GM04503 (cell line): ENCODE data around the gene SGK2.
"Not testable (repeated sequence)": the region's sequence is repeated elsewhere in the genome, so short reads cannot be mapped to it uniquely, and the experiment has no call there.

Source experiments
- DNase-seq: peaks from one replicate; pipeline ENCODE4 v3.0.0-alpha.2; 2012; ENCODE audit warnings: low read depth

Gene SGK2

GRCh38 chr20:43563991-43564390, 5.2 kb downstream of the SGK2 start:
- DNase-seq, result no peak

DNA sequence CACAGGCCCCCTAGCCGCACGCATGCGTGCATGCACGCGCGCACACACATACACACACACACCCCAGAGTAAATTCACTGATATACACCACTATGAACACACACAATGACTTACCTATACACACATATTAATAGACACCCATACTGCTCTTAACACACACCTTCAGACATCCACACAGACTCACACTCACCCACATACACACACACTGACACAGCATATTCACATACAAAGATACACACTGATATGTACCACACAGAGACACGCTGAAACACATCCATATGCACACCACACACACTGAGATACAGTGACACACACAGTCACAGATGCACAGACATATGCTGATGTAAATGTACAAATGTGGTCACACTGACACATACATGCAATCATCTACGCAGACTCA, 5.6 kb downstream of the SGK2 start:
- no peak for DNase-seq

DNA sequence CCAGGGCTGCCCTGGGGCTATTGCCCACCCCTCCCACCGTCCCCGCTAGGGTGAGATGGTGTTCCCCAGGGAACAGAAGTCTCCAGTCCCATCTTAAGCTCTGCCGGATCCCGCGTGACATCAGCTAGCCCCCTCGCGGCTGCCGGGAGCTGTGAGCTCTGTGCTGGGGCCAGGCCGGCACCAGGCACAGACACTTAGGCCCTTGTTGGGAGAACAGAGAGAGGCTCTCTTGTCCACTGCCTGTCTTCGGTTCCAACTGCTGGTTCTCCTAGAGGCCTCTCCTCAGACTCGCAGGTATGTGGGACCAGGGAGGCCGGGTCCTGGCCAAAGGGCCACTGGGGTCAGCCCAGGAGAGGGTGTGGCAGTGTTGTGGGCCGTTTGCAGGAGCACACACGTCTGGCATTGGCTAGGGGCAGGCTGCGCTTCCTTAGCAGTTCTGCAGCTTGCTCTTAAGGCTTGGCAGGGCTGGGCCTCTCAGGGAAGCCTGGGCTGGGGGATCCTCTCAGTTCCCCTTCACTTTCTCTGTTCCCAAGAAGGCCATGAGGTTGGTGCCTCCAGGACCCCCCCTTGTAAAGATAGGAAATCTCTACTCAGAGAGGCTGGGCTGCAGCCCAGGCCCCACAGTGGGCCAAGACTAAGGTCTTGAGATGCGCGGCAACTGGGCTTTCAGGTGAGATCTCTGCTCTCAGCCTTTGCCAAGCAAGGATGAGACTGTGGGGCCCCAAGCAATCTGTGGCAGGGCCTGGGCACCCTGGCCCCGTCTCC, 6.3 kb downstream of the SGK2 start:
- DNase-seq, result no peak

DNA sequence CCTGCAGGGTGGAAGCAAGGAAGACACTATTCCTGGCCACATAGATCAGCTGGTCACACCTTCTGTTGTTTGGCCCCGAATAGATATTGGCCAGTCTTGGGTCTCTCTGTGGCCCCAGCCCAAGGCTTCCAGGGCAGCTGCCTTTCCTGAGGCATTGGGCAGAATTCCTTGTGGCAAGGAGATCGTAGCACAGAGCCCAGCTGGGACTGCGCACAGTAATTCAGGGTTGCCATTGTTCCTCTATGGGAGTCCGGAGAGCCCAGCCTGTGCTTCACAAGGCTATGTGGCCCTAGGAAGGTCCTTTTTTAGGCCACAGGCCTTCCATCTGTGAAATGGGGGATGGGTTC, 6.9 kb downstream of the SGK2 start:
- no peak for DNase-seq

GRCh38 chr20:43567477-43567876, 8.7 kb downstream of the SGK2 start:
- DNase-seq, result no peak

GRCh38 chr20:43568706-43569105, 9.9 kb downstream of the SGK2 start:
- DNase-seq, result no peak

GRCh38 chr20:43569282-43569681, 10.5 kb downstream of the SGK2 start:
- no peak for DNase-seq

GRCh38 chr20:43570496-43570895, 11.7 kb downstream of the SGK2 start:
- DNase-seq, result no peak

GRCh38 chr20:43571310-43571709, 12.5 kb downstream of the SGK2 start:
- no peak for DNase-seq

- no peak for DNase-seq
These were observed 12.9 kb downstream of the SGK2 start for GRCh38 chr20:43571771-43572170.

DNA sequence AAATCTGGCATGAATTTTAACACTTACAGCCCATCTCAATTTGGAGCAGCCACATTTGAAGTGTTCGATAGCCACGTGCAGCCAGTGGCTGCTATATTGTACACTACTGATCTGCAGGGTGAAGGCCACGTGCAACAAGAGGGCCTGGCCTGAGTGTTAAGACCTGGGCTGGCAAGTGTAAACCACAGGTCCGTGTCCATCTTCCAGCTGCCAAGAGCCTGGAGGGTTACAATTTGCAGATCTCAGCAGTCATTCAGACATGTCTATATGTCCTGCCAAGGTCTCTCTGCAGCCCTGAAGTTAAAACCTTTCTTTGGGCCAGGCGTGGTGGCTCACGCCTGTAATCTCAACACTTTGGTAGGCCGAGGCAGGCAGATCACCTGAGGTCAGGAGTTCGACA, 14.1 kb downstream of the SGK2 start:
- no peak for DNase-seq

GRCh38 chr20:43576108-43576507, 17.3 kb downstream of the SGK2 start:
- no peak for DNase-seq

- DNase-seq, result no peak
These were observed 21.3 kb downstream of the SGK2 start for GRCh38 chr20:43579861-43580793.

- DNase-seq, result no peak
These were observed 24.5 kb downstream of the SGK2 start for GRCh38 chr20:43583133-43583864.

DNA sequence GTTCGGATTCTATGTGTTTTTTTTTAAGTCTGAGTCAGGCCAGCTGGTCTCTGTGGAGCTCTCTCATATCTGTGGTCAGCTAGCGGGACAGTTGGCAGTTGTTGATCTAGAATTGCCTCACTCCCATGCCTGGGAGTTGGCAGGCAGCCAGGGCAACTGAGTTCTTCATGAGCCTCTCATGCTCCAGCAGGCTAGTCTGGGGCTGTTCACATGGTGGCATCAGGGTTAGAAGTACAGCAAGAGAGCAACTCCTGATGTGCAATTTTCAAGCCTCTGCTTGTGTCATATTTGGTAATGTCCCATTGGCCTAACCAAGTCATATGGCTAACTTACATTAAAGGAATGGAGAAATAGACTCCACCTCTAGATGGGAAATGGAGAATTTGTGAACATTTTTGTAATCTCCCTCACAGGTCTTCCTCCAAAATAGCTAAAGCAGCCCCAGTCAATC, 25.2 kb downstream of the SGK2 start:
- DNase-seq, result peak; percentile 92

GRCh38 chr20:43584448-43585136, 25.8 kb downstream of the SGK2 start:
- DNase-seq, result peak; percentile 71

DNA sequence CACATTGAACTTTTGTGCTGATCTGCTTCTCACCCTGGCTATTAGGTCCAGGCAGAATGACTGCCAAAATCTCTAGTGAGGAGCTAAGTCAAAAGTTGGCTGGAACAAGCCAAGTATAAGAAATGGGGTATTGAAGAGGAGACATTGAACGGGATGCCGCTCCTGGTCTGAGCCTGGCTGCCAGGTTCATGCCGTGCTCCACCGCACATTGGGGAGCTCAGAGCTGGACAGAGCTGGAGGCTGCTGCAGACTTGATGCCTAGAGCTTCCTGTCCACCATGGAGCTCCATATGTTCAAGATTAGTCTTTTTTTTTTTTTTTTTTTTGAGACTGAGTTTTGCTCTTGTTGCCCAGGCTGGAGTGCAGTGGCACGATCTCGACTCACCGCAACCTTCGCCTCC, 27.8 kb downstream of the SGK2 start:
- no peak for DNase-seq

- not testable (repeated sequence) for DNase-seq
These were observed 29.7 kb downstream of the SGK2 start for GRCh38 chr20:43588526-43588925.

DNA sequence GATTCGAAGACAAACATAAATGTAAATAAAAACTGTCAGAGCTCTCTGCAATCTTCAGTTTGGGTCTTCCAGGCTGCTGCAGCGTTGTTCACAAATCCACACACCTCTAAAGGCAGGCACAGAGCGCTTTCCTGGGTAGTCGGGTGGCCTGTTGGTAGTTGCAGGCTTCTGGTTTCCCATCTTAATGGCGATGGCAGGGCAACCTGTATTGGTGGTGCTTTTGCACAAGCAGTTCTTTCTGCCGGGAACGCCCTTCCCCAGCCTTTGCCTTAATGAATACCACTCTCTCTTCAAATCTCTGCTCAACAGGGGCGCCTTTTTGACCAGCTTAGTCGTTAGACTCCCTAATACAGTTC, 31.2 kb downstream of the SGK2 start:
- DNase-seq, result no peak

DNA sequence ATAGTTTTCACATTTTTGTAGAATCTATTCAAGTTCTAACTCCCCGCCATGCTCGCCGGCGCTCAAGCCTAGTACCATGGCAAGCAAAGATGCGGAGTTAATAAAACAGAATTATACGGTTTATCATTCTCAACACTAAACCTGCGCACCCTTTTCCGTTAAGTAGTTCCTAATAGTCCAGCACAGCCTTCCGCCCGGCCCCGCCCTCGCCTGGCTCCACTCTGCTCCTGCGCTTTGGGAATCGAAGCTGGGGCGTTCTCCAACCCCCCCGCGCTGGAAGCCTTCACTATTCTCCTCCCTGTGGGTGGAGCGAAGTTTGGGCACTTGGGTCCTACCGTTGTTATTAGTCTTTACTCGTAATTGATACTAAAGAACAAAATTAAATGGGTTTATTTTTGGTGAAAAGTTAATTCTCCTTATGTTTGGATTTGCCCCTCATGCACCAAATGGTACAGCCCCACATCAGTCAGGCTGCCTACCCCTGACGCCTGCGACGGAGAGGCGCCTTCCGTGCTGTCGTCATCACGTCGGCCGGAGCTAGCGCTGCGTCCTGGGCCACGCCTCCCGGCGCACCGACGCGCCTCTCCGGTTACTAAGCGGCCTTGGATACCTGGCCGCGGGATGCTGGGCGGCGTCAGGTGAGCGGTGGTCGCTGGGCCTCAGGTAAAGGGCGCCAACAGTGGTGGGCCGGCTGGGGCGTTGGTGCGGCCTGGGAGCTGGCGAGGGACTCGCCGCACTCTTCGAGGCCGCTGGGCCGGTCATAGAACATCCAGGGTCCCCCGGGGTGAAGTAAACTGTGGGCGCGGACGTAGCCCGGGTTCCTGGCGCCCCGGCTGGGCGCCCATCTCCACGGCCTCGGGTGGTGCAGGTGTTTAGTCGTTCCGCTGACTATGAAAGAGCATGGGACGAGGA, 31.8 kb downstream of the SGK2 start, which contains the start of gene IFT52:
Gene IFT52 (plus strand): TSS at position 546 of the 912 bp plus-strand sequence. CDS start 3,762 bp downstream, outside the sequence.
- DNase-seq, result peak; percentile 68

DNA sequence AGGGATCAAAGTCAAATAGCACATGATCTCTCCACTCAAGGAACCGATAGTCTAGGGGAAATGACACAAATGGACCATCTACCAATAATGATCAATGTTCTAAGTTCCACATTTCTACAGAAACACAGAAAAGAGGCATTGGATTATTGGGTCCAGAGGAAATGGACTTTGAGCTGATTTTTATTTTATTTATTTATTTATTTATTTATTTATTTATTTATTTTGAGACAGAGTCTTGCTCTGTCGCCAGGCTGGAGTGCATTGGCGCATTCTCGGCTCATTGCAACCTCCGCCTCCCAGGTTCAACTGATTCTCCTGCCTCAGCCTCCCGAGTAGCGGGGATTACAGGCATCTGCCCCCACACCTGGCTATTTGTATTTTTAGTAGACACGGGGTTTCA, 43.1 kb downstream of the SGK2 start:
- DNase-seq, result not testable (repeated sequence)
